ENCODE measurements around the gene RPL11.
A peak's percentile ranks its signal among the peaks of the same experiment; 100 is the strongest.
"Not testable (repeated sequence)": the region's sequence is repeated elsewhere in the genome, so short reads cannot be mapped to it uniquely, and the experiment has no call there.

RPL11 gene

GRCh38 chr1:23664837-23665795, 26.5 kb upstream of the RPL11 start:
- no peak overlapping the region for H3K4me3 Mint-ChIP-seq
- H3K27ac Mint-ChIP-seq: peak overlapping the region; percentile 42
- peaks cover 2% of the 10 kb centered on the region for H3K27me3 Mint-ChIP-seq (ENCODE audit: low read depth)
- H3K4me1 Mint-ChIP-seq (ENCODE audit: low read depth): peaks cover 6% of the 10 kb centered on the region
- no peaks in the 10 kb centered on the region for H3K9me3 Mint-ChIP-seq
- DNase-seq (ENCODE audit: low spot score): peak; percentile 6
- no peaks in the 10 kb centered on the region for H3K36me3 Mint-ChIP-seq (ENCODE audit: low read depth)

GRCh38 chr1:23667411-23667810, 24.2 kb upstream of the RPL11 start:
- peaks cover 2% of the 10 kb centered on the region for H3K27me3 Mint-ChIP-seq (ENCODE audit: low read depth)
- no peaks in the 10 kb centered on the region for H3K36me3 Mint-ChIP-seq (ENCODE audit: low read depth)
- H3K4me3 Mint-ChIP-seq: no peak overlapping the region
- DNase-seq (ENCODE audit: low spot score): no peak
- H3K4me1 Mint-ChIP-seq (ENCODE audit: low read depth): peaks cover 6% of the 10 kb centered on the region
- no peak overlapping the region for H3K27ac Mint-ChIP-seq
- no peaks in the 10 kb centered on the region for H3K9me3 Mint-ChIP-seq

- Mint-ChIP-seq H3K27me3 (ENCODE audit: low read depth) (peaks cover 2% of the 10 kb centered on the region), H3K36me3 (ENCODE audit: low read depth) (no peaks in the 10 kb centered on the region), H3K4me1 (ENCODE audit: low read depth) (no peaks in the 10 kb centered on the region), H3K9me3 (no peaks in the 10 kb centered on the region), H3K27ac (no peak overlapping the region), H3K4me3 (no peak overlapping the region)
- no peak for DNase-seq (ENCODE audit: low spot score)
Observed at GRCh38 chr1:23670709-23671108, 20.9 kb upstream of the RPL11 start.

- DNase-seq (ENCODE audit: low spot score): peak; percentile 13
- Mint-ChIP-seq H3K27me3 (ENCODE audit: low read depth) (peaks cover 2% of the 10 kb centered on the region), H3K4me3 (no peak overlapping the region), H3K9me3 (no peaks in the 10 kb centered on the region), H3K27ac (no peak overlapping the region), H3K4me1 (ENCODE audit: low read depth) (no peaks in the 10 kb centered on the region), H3K36me3 (ENCODE audit: low read depth) (no peaks in the 10 kb centered on the region)
Observed at GRCh38 chr1:23673086-23673813, 18.4 kb upstream of the RPL11 start.

- Mint-ChIP-seq H3K27me3 (ENCODE audit: low read depth) (peaks cover 6% of the 10 kb centered on the region), H3K9me3 (no peaks in the 10 kb centered on the region), H3K4me1 (ENCODE audit: low read depth) (no peaks in the 10 kb centered on the region), H3K4me3 (no peak overlapping the region), H3K27ac (no peak overlapping the region), H3K36me3 (ENCODE audit: low read depth) (no peaks in the 10 kb centered on the region)
- no peak for DNase-seq (ENCODE audit: low spot score)
Observed at GRCh38 chr1:23679815-23680214, 11.8 kb upstream of the RPL11 start.

GRCh38 chr1:23682946-23683345, 8.7 kb upstream of the RPL11 start:
- H3K36me3 Mint-ChIP-seq (ENCODE audit: low read depth): no peaks in the 10 kb centered on the region
- H3K27me3 Mint-ChIP-seq (ENCODE audit: low read depth): peaks cover 6% of the 10 kb centered on the region
- H3K27ac Mint-ChIP-seq: no peak overlapping the region
- DNase-seq (ENCODE audit: low spot score): no peak
- no peaks in the 10 kb centered on the region for H3K9me3 Mint-ChIP-seq
- no peak overlapping the region for H3K4me3 Mint-ChIP-seq
- no peaks in the 10 kb centered on the region for H3K4me1 Mint-ChIP-seq (ENCODE audit: low read depth)

- Mint-ChIP-seq H3K9me3 (no peaks in the 10 kb centered on the region), H3K4me3 (no peak overlapping the region), H3K36me3 (ENCODE audit: low read depth) (no peaks in the 10 kb centered on the region), H3K27me3 (ENCODE audit: low read depth) (peaks cover 6% of the 10 kb centered on the region), H3K4me1 (ENCODE audit: low read depth) (no peaks in the 10 kb centered on the region), H3K27ac (no peak overlapping the region)
- no peak for DNase-seq (ENCODE audit: low spot score)
Observed at GRCh38 chr1:23684415-23684814, 7.2 kb upstream of the RPL11 start.

- H3K9me3 Mint-ChIP-seq; H3K4me3 Mint-ChIP-seq; DNase-seq (ENCODE audit: low spot score); H3K27ac Mint-ChIP-seq; H3K36me3 Mint-ChIP-seq (ENCODE audit: low read depth); H3K4me1 Mint-ChIP-seq (ENCODE audit: low read depth); H3K27me3 Mint-ChIP-seq (ENCODE audit: low read depth): not testable (repeated sequence)
Observed at GRCh38 chr1:23685197-23685596, 6.4 kb upstream of the RPL11 start.

- H3K27me3 Mint-ChIP-seq (ENCODE audit: low read depth); H3K27ac Mint-ChIP-seq; H3K4me1 Mint-ChIP-seq (ENCODE audit: low read depth); DNase-seq (ENCODE audit: low spot score); H3K36me3 Mint-ChIP-seq (ENCODE audit: low read depth); H3K9me3 Mint-ChIP-seq; H3K4me3 Mint-ChIP-seq: not testable (repeated sequence)
Observed at GRCh38 chr1:23687680-23688079, 3.9 kb upstream of the RPL11 start.

- not testable (repeated sequence) for H3K27me3 Mint-ChIP-seq (ENCODE audit: low read depth); DNase-seq (ENCODE audit: low spot score); H3K27ac Mint-ChIP-seq; H3K4me1 Mint-ChIP-seq (ENCODE audit: low read depth); H3K9me3 Mint-ChIP-seq; H3K4me3 Mint-ChIP-seq
- peaks cover 14% of the 10 kb centered on the region for H3K36me3 Mint-ChIP-seq (ENCODE audit: low read depth)
Observed at GRCh38 chr1:23688281-23688680, 3.3 kb upstream of the RPL11 start.

- DNase-seq (ENCODE audit: low spot score): no peak
- Mint-ChIP-seq H3K36me3 (ENCODE audit: low read depth) (peaks cover 53% of the 10 kb centered on the region), H3K27ac (peak overlapping the region; percentile 92)
Observed at GRCh38 chr1:23692308-23692871, 784 bp downstream of the RPL11 start.

GRCh38 chr1:23693599-23693998, 2.0 kb downstream of the RPL11 start:
- peaks cover 65% of the 10 kb centered on the region for H3K36me3 Mint-ChIP-seq (ENCODE audit: low read depth)
- H3K4me3 Mint-ChIP-seq: peak overlapping the region; percentile 93
- DNase-seq (ENCODE audit: low spot score): no peak
- H3K9me3 Mint-ChIP-seq: no peaks in the 10 kb centered on the region
- H3K27me3 Mint-ChIP-seq (ENCODE audit: low read depth): no peaks in the 10 kb centered on the region
- peak overlapping the region; percentile 37 for H3K27ac Mint-ChIP-seq
- peaks cover 37% of the 10 kb centered on the region for H3K4me1 Mint-ChIP-seq (ENCODE audit: low read depth)

More at GRCh38 chr1:23692308-23692871, 784 bp downstream of the RPL11 start:
- no peaks in the 10 kb centered on the region for H3K27me3 Mint-ChIP-seq (ENCODE audit: low read depth)
- H3K4me1 Mint-ChIP-seq (ENCODE audit: low read depth): peaks cover 35% of the 10 kb centered on the region
- no peaks in the 10 kb centered on the region for H3K9me3 Mint-ChIP-seq
- peak overlapping the region; percentile 93 for H3K4me3 Mint-ChIP-seq

GRCh38 chr1:23694371-23694770, 2.8 kb downstream of the RPL11 start:
- H3K9me3 Mint-ChIP-seq: no peaks in the 10 kb centered on the region
- DNase-seq (ENCODE audit: low spot score): no peak
- H3K4me3 Mint-ChIP-seq: peak overlapping the region; percentile 93
- peaks cover 37% of the 10 kb centered on the region for H3K4me1 Mint-ChIP-seq (ENCODE audit: low read depth)
- H3K27ac Mint-ChIP-seq: peak overlapping the region; percentile 34
- no peaks in the 10 kb centered on the region for H3K27me3 Mint-ChIP-seq (ENCODE audit: low read depth)
- H3K36me3 Mint-ChIP-seq (ENCODE audit: low read depth): peaks cover 71% of the 10 kb centered on the region

GRCh38 chr1:23695667-23696066, 4.1 kb downstream of the RPL11 start:
- Mint-ChIP-seq H3K4me1 (ENCODE audit: low read depth) (peaks cover 37% of the 10 kb centered on the region), H3K27me3 (ENCODE audit: low read depth) (no peaks in the 10 kb centered on the region), H3K27ac (no peak overlapping the region), H3K9me3 (no peaks in the 10 kb centered on the region), H3K4me3 (peak overlapping the region; percentile 28), H3K36me3 (ENCODE audit: low read depth) (peaks cover 80% of the 10 kb centered on the region)
- DNase-seq (ENCODE audit: low spot score): no peak
